Measurements from ENCODE around the gene SH3BP2. TPM values are rescaled to one million over a fixed set of nuclear protein-coding genes. Genes with fewer than 3 reads are reported as not detected.

Gene SH3BP2
- total RNA-seq, 1 experiment from 2014 or later: 52.8 TPM

- ChIA-PET RAD21 (ENCODE audit: low non-redundant PET in 1 of 2, low total read pairs in 2 of 2, uncharacterized antibody in 2 of 2, unreplicated experiment in 2 of 2) (no interaction called here), POLR2A (no interaction called here), CTCF (no interaction called here)
- H4K20me1 ChIP-seq (ENCODE audit: insufficient read depth): no peaks in the 10 kb centered on the region
- intact Hi-C loops (cut with micrococcal nuclease): no loop called here
- H3K27me3 ChIP-seq (ENCODE audit: insufficient read depth, low read length): no peaks in the 10 kb centered on the region
- H3K9me2 ChIP-seq (ENCODE audit: insufficient read depth): no peaks in the 10 kb centered on the region
- H3K4me3 ChIP-seq (replicated peaks in 1 of 2; ENCODE audit: low read depth in 1 of 2, low read length in 2 of 2): no peak overlapping the region
- DNase-seq (ENCODE audit: low read depth, low spot score) (no peak), ATAC-seq (no peak)
- H3K9ac ChIP-seq (ENCODE audit: low read length): no peak overlapping the region
- BruUV-seq (replicated peaks): no TSS peak
- no peak overlapping the region; the same call in 1 of the 2 replicates for H3K27ac ChIP-seq (ENCODE audit: low read depth, low read length)
- H3K4me1 ChIP-seq (ENCODE audit: control insufficient read depth in 1 of 2, insufficient read depth in 2 of 2, low read length in 2 of 2): peaks cover 22 to 33% of the 10 kb centered on the region in 2 experiments
- H2AFZ ChIP-seq (ENCODE audit: low read depth, low read length, poor library complexity, severe bottlenecking): no peak overlapping the region
- no peaks in the 10 kb centered on the region for H3K79me2 ChIP-seq (ENCODE audit: insufficient read depth, low read length)
- TF ChIP-seq EZH2 (IDR thresholded peaks at IDR 0.05): no peak
- TF ChIP-seq REST (IDR thresholded peaks at IDR 0.05; ENCODE audit: low read depth): no peak
- TF ChIP-seq SP1 (IDR thresholded peaks at IDR 0.05; ENCODE audit: low read depth): no peak
- TF ChIP-seq RAD21 (IDR thresholded peaks at IDR 0.05; ENCODE audit: low read depth): no peak
- no peak for TF ChIP-seq EZH2phosphoT487 (IDR thresholded peaks at IDR 0.05; ENCODE audit: borderline replicate concordance)
- H3K36me3 ChIP-seq (ENCODE audit: control insufficient read depth in 1 of 2, insufficient read depth in 2 of 2, low read length in 2 of 2): no peaks in the 10 kb centered on the region
- H3K9me3 ChIP-seq (ENCODE audit: control insufficient read depth in 1 of 2, insufficient read depth in 1 of 2, low read depth in 1 of 2, low read length in 2 of 2): no peaks in the 10 kb centered on the region
- H3K4me2 ChIP-seq (ENCODE audit: low read length): no peak overlapping the region
Observed at GRCh38 chr4:2790583-2791517, 2.0 kb upstream of the SH3BP2 start.
